Measurements from ENCODE around the gene HIP1R. TPM values are rescaled to one million over a fixed set of nuclear protein-coding genes. Genes with fewer than 3 reads are reported as not detected.

Gene HIP1R
- total and polyA plus RNA-seq, 2 of the 8 experiments (the other 6 are each of a cell fraction or from before 2014, with no cell fraction given): 11.2 to 14.5 TPM

- TF ChIP-seq JUN (IDR thresholded peaks at IDR 0.05; ENCODE audit: low read depth, low read length) (no peak), BRCA1 (IDR thresholded peaks at IDR 0.05; ENCODE audit: low read depth, low read length) (no peak), SRF (IDR thresholded peaks at IDR 0.05; ENCODE audit: low read depth, low read length) (no peak), CBX8 (IDR thresholded peaks at IDR 0.05; ENCODE audit: borderline replicate concordance, low read depth, low read length) (no peak), ASH2L (IDR thresholded peaks at IDR 0.05; ENCODE audit: low read length) (no peak)
- TF ChIP-seq, protein P1, sequence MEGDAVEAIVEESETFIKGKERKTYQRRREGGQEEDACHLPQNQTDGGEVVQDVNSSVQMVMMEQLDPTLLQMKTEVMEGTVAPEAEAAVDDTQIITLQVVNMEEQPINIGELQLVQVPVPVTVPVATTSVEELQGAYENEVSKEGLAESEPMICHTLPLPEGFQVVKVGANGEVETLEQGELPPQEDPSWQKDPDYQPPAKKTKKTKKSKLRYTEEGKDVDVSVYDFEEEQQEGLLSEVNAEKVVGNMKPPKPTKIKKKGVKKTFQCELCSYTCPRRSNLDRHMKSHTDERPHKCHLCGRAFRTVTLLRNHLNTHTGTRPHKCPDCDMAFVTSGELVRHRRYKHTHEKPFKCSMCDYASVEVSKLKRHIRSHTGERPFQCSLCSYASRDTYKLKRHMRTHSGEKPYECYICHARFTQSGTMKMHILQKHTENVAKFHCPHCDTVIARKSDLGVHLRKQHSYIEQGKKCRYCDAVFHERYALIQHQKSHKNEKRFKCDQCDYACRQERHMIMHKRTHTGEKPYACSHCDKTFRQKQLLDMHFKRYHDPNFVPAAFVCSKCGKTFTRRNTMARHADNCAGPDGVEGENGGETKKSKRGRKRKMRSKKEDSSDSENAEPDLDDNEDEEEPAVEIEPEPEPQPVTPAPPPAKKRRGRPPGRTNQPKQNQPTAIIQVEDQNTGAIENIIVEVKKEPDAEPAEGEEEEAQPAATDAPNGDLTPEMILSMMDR (IDR thresholded peaks at IDR 0.05; ENCODE audit: control extremely low read depth in 1 of 3, insufficient read depth in 1 of 3, low read depth in 1 of 3, low read length in 3 of 3): no peak
Observed at GRCh38 chr12:122847921-122848421, 12.7 kb downstream of the HIP1R start (continued).
